Measurements from ENCODE around the gene NUCB1. TPM values are rescaled to one million over a fixed set of nuclear protein-coding genes. Genes with fewer than 3 reads are reported as not detected.

NUCB1 gene
- total and polyA plus RNA-seq, 9 of the 15 experiments (the other 6 are each of a cell fraction or from before 2014, with no cell fraction given) = 3.1 to 153 (median 71.7) TPM

DNA sequence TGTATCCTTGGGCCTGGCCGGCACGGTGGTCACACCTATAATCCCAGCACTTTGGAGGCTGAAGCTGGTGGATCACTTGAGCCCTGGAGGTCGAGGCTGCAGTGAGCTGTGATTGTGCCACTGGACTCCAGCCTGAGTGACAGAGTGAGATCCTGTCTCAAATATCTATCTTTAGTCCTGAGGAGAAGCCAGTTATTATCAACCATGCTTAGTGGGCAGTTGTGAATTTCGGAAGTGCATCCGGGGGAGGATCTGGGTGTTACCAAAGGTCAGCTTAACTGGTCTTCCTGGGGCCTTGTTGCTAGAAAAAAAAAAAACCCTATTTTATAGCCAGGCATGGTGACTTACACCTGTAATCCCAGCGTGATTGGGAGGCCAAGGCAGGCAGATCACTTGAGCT is 43.0 kb downstream of the NUCB1 start (continued):
- TF ChIP-seq, protein P1, sequence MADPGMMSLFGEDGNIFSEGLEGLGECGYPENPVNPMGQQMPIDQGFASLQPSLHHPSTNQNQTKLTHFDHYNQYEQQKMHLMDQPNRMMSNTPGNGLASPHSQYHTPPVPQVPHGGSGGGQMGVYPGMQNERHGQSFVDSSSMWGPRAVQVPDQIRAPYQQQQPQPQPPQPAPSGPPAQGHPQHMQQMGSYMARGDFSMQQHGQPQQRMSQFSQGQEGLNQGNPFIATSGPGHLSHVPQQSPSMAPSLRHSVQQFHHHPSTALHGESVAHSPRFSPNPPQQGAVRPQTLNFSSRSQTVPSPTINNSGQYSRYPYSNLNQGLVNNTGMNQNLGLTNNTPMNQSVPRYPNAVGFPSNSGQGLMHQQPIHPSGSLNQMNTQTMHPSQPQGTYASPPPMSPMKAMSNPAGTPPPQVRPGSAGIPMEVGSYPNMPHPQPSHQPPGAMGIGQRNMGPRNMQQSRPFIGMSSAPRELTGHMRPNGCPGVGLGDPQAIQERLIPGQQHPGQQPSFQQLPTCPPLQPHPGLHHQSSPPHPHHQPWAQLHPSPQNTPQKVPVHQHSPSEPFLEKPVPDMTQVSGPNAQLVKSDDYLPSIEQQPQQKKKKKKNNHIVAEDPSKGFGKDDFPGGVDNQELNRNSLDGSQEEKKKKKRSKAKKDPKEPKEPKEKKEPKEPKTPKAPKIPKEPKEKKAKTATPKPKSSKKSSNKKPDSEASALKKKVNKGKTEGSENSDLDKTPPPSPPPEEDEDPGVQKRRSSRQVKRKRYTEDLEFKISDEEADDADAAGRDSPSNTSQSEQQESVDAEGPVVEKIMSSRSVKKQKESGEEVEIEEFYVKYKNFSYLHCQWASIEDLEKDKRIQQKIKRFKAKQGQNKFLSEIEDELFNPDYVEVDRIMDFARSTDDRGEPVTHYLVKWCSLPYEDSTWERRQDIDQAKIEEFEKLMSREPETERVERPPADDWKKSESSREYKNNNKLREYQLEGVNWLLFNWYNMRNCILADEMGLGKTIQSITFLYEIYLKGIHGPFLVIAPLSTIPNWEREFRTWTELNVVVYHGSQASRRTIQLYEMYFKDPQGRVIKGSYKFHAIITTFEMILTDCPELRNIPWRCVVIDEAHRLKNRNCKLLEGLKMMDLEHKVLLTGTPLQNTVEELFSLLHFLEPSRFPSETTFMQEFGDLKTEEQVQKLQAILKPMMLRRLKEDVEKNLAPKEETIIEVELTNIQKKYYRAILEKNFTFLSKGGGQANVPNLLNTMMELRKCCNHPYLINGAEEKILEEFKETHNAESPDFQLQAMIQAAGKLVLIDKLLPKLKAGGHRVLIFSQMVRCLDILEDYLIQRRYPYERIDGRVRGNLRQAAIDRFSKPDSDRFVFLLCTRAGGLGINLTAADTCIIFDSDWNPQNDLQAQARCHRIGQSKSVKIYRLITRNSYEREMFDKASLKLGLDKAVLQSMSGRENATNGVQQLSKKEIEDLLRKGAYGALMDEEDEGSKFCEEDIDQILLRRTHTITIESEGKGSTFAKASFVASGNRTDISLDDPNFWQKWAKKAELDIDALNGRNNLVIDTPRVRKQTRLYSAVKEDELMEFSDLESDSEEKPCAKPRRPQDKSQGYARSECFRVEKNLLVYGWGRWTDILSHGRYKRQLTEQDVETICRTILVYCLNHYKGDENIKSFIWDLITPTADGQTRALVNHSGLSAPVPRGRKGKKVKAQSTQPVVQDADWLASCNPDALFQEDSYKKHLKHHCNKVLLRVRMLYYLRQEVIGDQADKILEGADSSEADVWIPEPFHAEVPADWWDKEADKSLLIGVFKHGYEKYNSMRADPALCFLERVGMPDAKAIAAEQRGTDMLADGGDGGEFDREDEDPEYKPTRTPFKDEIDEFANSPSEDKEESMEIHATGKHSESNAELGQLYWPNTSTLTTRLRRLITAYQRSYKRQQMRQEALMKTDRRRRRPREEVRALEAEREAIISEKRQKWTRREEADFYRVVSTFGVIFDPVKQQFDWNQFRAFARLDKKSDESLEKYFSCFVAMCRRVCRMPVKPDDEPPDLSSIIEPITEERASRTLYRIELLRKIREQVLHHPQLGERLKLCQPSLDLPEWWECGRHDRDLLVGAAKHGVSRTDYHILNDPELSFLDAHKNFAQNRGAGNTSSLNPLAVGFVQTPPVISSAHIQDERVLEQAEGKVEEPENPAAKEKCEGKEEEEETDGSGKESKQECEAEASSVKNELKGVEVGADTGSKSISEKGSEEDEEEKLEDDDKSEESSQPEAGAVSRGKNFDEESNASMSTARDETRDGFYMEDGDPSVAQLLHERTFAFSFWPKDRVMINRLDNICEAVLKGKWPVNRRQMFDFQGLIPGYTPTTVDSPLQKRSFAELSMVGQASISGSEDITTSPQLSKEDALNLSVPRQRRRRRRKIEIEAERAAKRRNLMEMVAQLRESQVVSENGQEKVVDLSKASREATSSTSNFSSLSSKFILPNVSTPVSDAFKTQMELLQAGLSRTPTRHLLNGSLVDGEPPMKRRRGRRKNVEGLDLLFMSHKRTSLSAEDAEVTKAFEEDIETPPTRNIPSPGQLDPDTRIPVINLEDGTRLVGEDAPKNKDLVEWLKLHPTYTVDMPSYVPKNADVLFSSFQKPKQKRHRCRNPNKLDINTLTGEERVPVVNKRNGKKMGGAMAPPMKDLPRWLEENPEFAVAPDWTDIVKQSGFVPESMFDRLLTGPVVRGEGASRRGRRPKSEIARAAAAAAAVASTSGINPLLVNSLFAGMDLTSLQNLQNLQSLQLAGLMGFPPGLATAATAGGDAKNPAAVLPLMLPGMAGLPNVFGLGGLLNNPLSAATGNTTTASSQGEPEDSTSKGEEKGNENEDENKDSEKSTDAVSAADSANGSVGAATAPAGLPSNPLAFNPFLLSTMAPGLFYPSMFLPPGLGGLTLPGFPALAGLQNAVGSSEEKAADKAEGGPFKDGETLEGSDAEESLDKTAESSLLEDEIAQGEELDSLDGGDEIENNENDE (IDR thresholded peaks at IDR 0.05; ENCODE audit: low read depth, low read length) = no peak
- TF ChIP-seq PHF21A (IDR thresholded peaks at IDR 0.05; ENCODE audit: borderline replicate concordance, low read depth) (no peak), ESRRB (CRISPR knock-in tag; IDR thresholded peaks at IDR 0.05; ENCODE audit: borderline replicate concordance) (no peak), RAD51 (IDR thresholded peaks at IDR 0.05; ENCODE audit: borderline replicate concordance, low read depth) (no peak), ADNP (tag; IDR thresholded peaks at IDR 0.05) (no peak), STAT5A (IDR thresholded peaks at IDR 0.05; ENCODE audit: borderline replicate concordance, low read length) (no peak), RFX5 (IDR thresholded peaks at IDR 0.05; ENCODE audit: low read depth, low read length) (no peak), KHSRP (IDR thresholded peaks at IDR 0.05) (no peak)
- TF ChIP-seq, protein P2, sequence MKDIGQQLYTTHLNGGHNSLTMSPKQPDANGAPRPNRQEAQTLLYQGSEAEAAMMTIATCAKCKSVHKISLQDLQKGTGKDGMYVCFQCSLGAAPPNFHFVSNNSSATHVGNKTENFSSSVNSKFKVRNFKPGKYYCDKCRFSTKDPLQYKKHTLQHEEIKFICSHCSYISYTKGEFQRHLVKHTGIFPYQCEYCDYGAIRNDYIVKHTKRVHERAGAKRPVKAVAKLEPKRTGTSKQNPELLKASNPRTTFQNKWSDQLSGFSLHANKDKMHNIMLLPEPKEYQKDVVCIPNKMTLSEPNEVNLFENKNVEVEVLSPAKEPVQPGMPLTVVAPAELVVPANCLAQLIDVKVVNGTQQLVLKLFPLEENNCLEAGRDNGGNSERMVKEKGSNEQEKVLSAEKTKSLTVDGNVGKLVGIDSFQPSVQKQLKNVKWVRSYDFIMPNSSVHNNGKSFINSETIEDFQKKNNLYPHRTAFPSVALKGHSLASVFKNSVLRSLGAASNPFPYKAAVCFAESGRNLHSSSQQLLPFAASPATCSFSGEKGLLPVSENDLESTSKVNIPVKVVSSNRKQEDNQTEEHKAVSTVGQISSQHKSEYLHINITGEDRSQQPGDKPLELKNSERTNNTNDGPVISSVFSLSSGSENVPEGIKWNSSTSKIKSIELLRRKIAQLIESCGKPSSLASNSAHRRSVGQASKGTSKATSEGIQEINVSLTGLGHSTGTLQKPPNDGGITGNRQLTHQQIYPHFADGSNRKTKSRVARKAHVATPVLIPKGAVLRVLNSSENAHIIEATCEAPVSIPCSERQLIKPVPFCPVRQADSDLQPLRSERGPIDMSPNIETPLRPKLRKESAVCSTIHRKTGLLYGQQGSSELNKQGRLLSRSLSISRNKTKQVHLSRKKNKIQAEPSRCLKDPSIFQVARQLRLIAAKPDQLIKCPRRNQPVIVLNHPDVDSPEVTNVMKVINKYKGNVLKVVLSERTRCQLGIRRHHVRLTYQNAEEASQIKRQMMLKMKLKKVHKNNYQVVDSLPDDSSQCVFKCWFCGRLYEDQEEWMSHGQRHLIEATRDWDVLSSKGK (CRISPR knock-in tag; IDR thresholded peaks at IDR 0.05) = no peak
- TF ChIP-seq, protein P3, sequence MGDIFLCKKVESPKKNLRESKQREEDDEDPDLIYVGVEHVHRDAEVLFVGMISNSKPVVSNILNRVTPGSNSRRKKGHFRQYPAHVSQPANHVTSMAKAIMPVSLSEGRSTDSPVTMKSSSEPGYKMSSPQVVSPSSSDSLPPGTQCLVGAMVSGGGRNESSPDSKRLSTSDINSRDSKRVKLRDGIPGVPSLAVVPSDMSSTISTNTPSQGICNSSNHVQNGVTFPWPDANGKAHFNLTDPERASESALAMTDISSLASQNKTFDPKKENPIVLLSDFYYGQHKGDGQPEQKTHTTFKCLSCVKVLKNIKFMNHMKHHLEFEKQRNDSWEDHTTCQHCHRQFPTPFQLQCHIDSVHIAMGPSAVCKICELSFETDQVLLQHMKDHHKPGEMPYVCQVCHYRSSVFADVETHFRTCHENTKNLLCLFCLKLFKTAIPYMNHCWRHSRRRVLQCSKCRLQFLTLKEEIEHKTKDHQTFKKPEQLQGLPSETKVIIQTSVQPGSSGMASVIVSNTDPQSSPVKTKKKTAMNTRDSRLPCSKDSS (IDR thresholded peaks at IDR 0.05; ENCODE audit: low read depth, partially characterized antibody) = no peak
- TF ChIP-seq, protein P4, sequence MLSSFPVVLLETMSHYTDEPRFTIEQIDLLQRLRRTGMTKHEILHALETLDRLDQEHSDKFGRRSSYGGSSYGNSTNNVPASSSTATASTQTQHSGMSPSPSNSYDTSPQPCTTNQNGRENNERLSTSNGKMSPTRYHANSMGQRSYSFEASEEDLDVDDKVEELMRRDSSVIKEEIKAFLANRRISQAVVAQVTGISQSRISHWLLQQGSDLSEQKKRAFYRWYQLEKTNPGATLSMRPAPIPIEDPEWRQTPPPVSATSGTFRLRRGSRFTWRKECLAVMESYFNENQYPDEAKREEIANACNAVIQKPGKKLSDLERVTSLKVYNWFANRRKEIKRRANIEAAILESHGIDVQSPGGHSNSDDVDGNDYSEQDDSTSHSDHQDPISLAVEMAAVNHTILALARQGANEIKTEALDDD (IDR thresholded peaks at IDR 0.05) = 0 out of 2 replicates have a peak, but pooled peaks have one; percentile 19
